Esophagus squamous epithelium (tissue), 5 donors: ENCODE data around the gene CPNE6. TPM values are rescaled to one million over a fixed set of nuclear protein-coding genes. Genes with fewer than 3 reads are reported as not detected.

Experiments used
- DNase-seq: peaks from one replicate; lab custom pipeline; 2025; lab: John Stamatoyannopoulos, UW
- H3K27ac ChIP-seq, 4 donors: fragments of 200-600 bp; sonication (generic); one replicate each; pipeline ENCODE4 v1.5.1; 2016 to 2019; ENCODE audit warnings: mild to moderate bottlenecking in 1 of 4
- H3K27me3 ChIP-seq, 4 donors: fragments of 200-600 bp; sonication (generic); 1 replicate in 3 of 4; 2 replicates in 1 of 4; pipeline versions ENCODE4 v1.5.1 to v1.6.0; 2017 to 2021; ENCODE audit warnings: antibody characterized with exemption in 1 of 4
- H3K36me3 ChIP-seq, 3 donors: fragments of 200-600 bp; sonication (generic); one replicate each; pipeline ENCODE4 v1.5.1; 2016 to 2019
- H3K4me1 ChIP-seq, 3 donors: fragments of 200-600 bp; sonication (generic); one replicate each; pipeline ENCODE4 v1.5.1; 2017 to 2019
- H3K4me3 ChIP-seq, 4 donors: fragments of 200-600 bp; sonication (generic); 1 replicate in 3 of 4; 2 replicates in 1 of 4; pipeline ENCODE4 v1.5.1; 2016 to 2019; ENCODE audit warnings: mild to moderate bottlenecking in 2 of 4, moderate library complexity in 1 of 4
- H3K9me3 ChIP-seq, 3 donors: fragments of 200-600 bp; sonication (generic); one replicate each; pipeline ENCODE4 v1.5.1; 2016 to 2019
- POLR2A ChIP-seq, 4 donors: fragments of 450-650 bp; IDR thresholded peaks; one replicate each; pipeline ENCODE4 v1.6.1; 2017; ENCODE audit warnings: antibody characterized with exemption in 4 of 4, mild to moderate bottlenecking in 4 of 4, moderate library complexity in 3 of 4
- WGBS, 2 donors: methylation state at CpG; one replicate each; pipeline ENCODE4 v1.1.5; 2018; 5-methylcytosine and 5-hydroxymethylcytosine counted together
- intact Hi-C: fragments of 100-400 bp; cut with DNase I; formaldehyde crosslinking; loops from one replicate; pipeline ENCODE4 v1.15.0; 2022
- total RNA-seq, 4 donors: library from RNA; depleted of rRNA; stranded (reverse); fragments of >200 nt; gene quantifications; one replicate each; pipeline ENCODE4 v1.1.0, GENCODE V29; 2016
- TF ChIP-seq, protein P1 (sequence below), 6 experiments: fragments of 450-650 bp in 4 of 6; fragments of 200-600 bp in 2 of 6; sonication (generic) in 2 of 6; IDR thresholded peaks; one replicate each; pipeline ENCODE4 v1.5.1; 2016 to 2019; ENCODE audit warnings: antibody characterized with exemption in 6 of 6, mild to moderate bottlenecking in 4 of 6, moderate library complexity in 4 of 6
- donor health status: DM: yes; HTN: yes; CAD: no.

CPNE6 gene
- total RNA-seq, 4 donors from 2014 or later, result not detected

DNA sequence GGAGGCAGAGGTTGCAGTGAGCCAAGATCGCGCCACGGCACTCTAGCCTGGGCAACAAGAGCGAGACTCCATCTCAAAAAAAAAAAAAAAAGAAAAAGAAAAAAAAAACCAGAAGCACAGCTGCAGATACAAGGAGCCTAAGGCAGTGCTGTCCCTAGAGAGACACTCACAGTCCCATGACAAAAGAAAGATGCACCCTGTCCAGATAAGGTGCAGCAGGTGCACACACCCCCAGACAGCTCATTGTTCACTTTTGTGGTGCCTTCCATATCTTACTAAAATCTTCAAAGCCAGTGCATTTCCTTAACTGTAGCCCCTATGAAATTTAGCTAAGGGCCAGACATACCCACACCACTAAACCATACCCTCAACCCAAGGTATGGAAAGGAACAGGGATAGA is 51.1 kb downstream of the CPNE6 start:
- intact Hi-C loops, result no loop called here
- no peak for DNase-seq
- TF ChIP-seq, protein P1, sequence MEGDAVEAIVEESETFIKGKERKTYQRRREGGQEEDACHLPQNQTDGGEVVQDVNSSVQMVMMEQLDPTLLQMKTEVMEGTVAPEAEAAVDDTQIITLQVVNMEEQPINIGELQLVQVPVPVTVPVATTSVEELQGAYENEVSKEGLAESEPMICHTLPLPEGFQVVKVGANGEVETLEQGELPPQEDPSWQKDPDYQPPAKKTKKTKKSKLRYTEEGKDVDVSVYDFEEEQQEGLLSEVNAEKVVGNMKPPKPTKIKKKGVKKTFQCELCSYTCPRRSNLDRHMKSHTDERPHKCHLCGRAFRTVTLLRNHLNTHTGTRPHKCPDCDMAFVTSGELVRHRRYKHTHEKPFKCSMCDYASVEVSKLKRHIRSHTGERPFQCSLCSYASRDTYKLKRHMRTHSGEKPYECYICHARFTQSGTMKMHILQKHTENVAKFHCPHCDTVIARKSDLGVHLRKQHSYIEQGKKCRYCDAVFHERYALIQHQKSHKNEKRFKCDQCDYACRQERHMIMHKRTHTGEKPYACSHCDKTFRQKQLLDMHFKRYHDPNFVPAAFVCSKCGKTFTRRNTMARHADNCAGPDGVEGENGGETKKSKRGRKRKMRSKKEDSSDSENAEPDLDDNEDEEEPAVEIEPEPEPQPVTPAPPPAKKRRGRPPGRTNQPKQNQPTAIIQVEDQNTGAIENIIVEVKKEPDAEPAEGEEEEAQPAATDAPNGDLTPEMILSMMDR (IDR thresholded peaks at IDR 0.05), result no peak
- no peak for TF ChIP-seq POLR2A (IDR thresholded peaks at IDR 0.05)
- no peak overlapping the region for H3K4me3 ChIP-seq
- 100% methylated on average over 3 to 4 of the region's 4 CpGs for WGBS, 2 donors
- H3K27me3 ChIP-seq, result no peaks in the 10 kb centered on the region
- H3K9me3 ChIP-seq, result no peaks in the 10 kb centered on the region
- H3K36me3 ChIP-seq, result peaks cover 22 to 78% (median 50%) of the 10 kb centered on the region in 3 donors
- H3K27ac ChIP-seq, result no peak overlapping the region
- H3K4me1 ChIP-seq, result peaks cover 0 to under 1% (median 0%) of the 10 kb centered on the region in 3 donors

DNA sequence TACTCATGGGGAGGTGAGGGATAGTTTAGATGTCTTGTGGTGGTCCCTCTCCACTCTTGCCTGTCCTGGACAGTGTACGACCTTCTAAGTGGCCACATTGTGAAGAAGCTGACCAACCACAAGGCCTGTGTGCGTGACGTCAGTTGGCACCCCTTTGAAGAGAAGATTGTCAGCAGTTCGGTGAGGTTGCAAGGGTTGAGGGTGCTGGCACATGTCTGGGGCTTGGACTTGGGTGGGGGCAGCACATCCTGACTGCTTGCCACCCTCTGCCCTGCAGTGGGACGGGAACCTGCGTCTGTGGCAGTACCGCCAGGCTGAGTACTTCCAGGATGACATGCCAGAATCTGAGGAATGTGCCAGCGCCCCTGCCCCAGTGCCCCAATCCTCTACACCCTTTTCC is 51.5 kb downstream of the CPNE6 start:
- peaks cover 22 to 73% (median 50%) of the 10 kb centered on the region in 3 donors for H3K36me3 ChIP-seq
- no peak for DNase-seq
- no peaks in the 10 kb centered on the region for H3K4me1 ChIP-seq
- no peak overlapping the region for H3K27ac ChIP-seq
- H3K27me3 ChIP-seq, result no peaks in the 10 kb centered on the region
- intact Hi-C loops, result no loop called here
- H3K4me3 ChIP-seq, result no peak overlapping the region
- TF ChIP-seq POLR2A (IDR thresholded peaks at IDR 0.05), result no peak
- TF ChIP-seq, protein P1 (IDR thresholded peaks at IDR 0.05), result no peak
- no peaks in the 10 kb centered on the region for H3K9me3 ChIP-seq
- 97 to 100% methylated on average over 3 to 4 of the region's 8 CpGs for WGBS, 2 donors

DNA sequence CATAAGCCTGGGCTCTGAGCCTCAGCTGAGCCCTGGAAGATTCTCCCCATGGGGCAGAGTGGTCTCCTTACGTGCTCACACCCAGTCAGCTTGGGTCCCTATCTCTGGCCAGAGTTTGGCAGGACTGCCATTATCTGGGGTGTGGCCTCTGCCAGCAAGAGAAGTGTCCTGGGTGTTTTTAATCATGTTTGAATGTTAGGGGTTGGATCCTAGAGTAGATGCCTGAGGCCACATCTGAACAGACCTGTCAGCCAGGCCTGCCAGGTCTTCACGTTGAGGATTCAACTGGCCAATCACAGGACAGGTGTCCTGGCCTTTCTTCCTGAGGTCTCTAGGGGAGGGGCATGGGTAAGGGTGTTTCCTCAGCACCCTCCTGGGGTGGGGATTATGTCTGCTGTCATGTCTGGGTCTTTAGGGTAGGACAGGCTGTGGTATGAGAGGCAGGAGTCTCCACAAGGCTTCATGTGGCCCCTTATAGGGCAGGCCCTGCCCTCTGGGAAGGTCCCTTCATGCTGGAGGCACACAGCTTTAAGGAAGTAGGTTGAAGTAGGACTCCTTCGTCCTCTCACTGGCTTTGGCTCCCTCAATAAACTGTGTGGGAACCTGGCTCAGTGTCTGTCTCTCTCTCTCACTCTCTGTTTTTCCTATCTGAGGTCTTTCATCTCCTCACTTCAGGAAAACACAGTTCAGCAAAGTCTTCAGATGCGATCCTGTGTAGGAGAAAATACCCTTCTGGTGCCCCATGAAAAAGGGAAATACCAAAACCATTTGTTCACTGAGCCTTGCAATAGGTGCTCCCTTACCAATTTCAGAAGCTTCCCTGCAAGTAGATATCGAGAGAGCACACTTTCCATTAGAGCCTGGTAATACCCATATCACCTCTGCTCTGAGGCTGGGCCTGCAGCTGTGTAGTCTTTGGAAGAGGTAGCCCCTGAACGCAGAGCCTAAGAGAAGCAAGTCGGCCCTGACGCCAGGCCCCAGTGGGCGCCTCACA is 52.4 kb downstream of the CPNE6 start:
- TF ChIP-seq, protein P1 (IDR thresholded peaks at IDR 0.05), result no peak
- no peak for TF ChIP-seq POLR2A (IDR thresholded peaks at IDR 0.05)
- 78 to 91% methylated on average over 5 to 7 of the region's 9 CpGs for WGBS, 2 donors
- Histone ChIP-seq H3K9me3 (no peaks in the 10 kb centered on the region), H3K4me3 (no peak overlapping the region), H3K27ac (no peak overlapping the region), H3K36me3 (peaks cover 16 to 65% (median 46%) of the 10 kb centered on the region in 3 donors), H3K4me1 (no peaks in the 10 kb centered on the region), H3K27me3 (no peaks in the 10 kb centered on the region)
- no peak for DNase-seq
- intact Hi-C loops, result no loop called here

DNA sequence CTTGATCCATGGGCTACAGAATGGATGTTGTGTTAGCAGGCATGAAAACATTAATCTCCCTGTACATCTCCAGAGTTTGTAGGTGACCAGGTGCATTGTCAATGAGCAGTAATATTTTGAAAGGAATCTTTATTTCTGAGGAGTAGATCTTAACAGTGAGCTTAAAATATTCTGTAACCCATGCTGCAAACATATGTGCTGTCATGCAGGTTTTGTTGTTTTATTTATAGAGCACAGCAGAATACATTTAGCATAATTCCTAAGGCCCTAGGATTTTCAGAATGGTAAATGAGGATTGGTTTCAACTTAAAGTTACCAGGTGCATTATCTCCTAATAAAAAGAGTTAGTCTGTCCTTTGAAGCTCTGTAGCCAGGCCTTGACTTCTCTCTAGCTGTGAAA is 55.6 kb downstream of the CPNE6 start:
- Histone ChIP-seq H3K27ac (no peak overlapping the region), H3K36me3 (peaks cover 11 to 33% (median 17%) of the 10 kb centered on the region in 3 donors), H3K27me3 (no peaks in the 10 kb centered on the region), H3K9me3 (no peaks in the 10 kb centered on the region), H3K4me3 (no peak overlapping the region), H3K4me1 (peaks cover 0 to 8% (median 0%) of the 10 kb centered on the region in 3 donors)
- DNase-seq, result no peak
- intact Hi-C loops, result no loop called here
- no peak for TF ChIP-seq POLR2A (IDR thresholded peaks at IDR 0.05)
- TF ChIP-seq, protein P1 (IDR thresholded peaks at IDR 0.05), result no peak

DNA sequence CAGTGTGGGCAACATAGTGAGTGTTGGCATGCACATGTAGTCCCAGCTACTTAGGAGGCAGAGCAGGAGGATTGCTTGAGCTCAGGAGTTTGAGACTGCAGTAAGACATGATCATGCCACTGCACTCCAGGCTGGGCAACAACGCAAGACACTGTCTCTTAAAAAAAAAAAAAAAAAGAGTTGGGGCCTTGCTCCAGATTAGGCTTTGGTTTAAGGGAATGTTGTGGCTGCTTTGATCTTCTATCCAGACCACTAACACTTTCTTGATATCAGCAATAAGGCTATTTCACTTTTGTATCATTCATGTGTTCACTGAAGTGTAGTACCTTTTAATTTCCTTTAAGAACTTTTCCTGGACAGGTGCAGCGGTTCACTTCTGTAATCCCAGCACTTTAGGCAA is 56.3 kb downstream of the CPNE6 start:
- Histone ChIP-seq H3K4me3 (no peak overlapping the region), H3K27me3 (no peaks in the 10 kb centered on the region), H3K4me1 (peaks cover 0 to 15% (median 0%) of the 10 kb centered on the region in 3 donors), H3K27ac (no peak overlapping the region), H3K36me3 (peaks cover 8 to 26% (median 10%) of the 10 kb centered on the region in 3 donors), H3K9me3 (no peaks in the 10 kb centered on the region)
- intact Hi-C loops, result no loop called here
- WGBS, 2 donors, result 75 to 95% methylated on average over 2 of the region's 2 CpGs
- TF ChIP-seq POLR2A (IDR thresholded peaks at IDR 0.05), result no peak
- TF ChIP-seq, protein P1 (IDR thresholded peaks at IDR 0.05), result no peak
- DNase-seq, result no peak
